ENCODE measurements around the gene RASSF9. TPM values are rescaled to one million over a fixed set of nuclear protein-coding genes. Genes with fewer than 3 reads are reported as not detected.

The RASSF9 gene
- total and polyA plus RNA-seq, 2 experiments from 2014 or later = 0.31 to 0.35 TPM

DNA sequence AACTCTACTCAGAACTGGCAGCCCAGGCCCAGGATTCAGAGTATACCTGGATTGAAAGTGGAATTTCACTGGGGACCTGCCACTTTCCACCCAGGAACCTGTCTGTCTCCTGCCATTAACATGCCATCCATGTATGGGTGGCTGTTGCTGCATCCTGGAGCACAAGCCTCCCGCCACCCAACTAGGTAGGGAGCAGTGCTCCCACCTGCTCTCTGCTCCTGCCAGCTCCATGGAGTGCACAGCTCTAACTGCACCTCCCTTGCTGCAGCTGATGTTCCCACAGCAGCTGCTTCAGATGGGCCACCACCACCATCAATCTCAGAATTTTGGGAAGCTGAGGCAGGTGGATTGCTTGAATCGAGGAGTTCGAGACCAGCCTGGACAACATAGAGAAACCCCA lies 20.8 kb upstream of the RASSF9 start:
- no peak overlapping the region for H3K27ac ChIP-seq (ENCODE audit: low read depth)
- no peak for TF ChIP-seq POLR2AphosphoS5 (IDR thresholded peaks at IDR 0.05; ENCODE audit: low read depth)
- TF ChIP-seq ZNF331 (CRISPR knock-in tag; IDR thresholded peaks at IDR 0.05; ENCODE audit: low read depth) = no peak
- no peak for TF ChIP-seq EZH2phosphoT487 (IDR thresholded peaks at IDR 0.05; ENCODE audit: unreplicated experiment)
- no peak for TF ChIP-seq ZNF114 (CRISPR knock-in tag; IDR thresholded peaks at IDR 0.05)
- no peak for TF ChIP-seq EZH2 (IDR thresholded peaks at IDR 0.05; ENCODE audit: low read depth, unreplicated experiment)
- TF ChIP-seq, protein P1, sequence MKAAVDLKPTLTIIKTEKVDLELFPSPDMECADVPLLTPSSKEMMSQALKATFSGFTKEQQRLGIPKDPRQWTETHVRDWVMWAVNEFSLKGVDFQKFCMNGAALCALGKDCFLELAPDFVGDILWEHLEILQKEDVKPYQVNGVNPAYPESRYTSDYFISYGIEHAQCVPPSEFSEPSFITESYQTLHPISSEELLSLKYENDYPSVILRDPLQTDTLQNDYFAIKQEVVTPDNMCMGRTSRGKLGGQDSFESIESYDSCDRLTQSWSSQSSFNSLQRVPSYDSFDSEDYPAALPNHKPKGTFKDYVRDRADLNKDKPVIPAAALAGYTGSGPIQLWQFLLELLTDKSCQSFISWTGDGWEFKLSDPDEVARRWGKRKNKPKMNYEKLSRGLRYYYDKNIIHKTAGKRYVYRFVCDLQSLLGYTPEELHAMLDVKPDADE (IDR thresholded peaks at IDR 0.05) = no peak
- TF ChIP-seq, protein P2, sequence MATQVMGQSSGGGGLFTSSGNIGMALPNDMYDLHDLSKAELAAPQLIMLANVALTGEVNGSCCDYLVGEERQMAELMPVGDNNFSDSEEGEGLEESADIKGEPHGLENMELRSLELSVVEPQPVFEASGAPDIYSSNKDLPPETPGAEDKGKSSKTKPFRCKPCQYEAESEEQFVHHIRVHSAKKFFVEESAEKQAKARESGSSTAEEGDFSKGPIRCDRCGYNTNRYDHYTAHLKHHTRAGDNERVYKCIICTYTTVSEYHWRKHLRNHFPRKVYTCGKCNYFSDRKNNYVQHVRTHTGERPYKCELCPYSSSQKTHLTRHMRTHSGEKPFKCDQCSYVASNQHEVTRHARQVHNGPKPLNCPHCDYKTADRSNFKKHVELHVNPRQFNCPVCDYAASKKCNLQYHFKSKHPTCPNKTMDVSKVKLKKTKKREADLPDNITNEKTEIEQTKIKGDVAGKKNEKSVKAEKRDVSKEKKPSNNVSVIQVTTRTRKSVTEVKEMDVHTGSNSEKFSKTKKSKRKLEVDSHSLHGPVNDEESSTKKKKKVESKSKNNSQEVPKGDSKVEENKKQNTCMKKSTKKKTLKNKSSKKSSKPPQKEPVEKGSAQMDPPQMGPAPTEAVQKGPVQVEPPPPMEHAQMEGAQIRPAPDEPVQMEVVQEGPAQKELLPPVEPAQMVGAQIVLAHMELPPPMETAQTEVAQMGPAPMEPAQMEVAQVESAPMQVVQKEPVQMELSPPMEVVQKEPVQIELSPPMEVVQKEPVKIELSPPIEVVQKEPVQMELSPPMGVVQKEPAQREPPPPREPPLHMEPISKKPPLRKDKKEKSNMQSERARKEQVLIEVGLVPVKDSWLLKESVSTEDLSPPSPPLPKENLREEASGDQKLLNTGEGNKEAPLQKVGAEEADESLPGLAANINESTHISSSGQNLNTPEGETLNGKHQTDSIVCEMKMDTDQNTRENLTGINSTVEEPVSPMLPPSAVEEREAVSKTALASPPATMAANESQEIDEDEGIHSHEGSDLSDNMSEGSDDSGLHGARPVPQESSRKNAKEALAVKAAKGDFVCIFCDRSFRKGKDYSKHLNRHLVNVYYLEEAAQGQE (IDR thresholded peaks at IDR 0.05; ENCODE audit: unreplicated experiment) = no peak
- TF ChIP-seq JUNB (IDR thresholded peaks at IDR 0.05; ENCODE audit: unreplicated experiment) = no peak
- TF ChIP-seq, protein P3, sequence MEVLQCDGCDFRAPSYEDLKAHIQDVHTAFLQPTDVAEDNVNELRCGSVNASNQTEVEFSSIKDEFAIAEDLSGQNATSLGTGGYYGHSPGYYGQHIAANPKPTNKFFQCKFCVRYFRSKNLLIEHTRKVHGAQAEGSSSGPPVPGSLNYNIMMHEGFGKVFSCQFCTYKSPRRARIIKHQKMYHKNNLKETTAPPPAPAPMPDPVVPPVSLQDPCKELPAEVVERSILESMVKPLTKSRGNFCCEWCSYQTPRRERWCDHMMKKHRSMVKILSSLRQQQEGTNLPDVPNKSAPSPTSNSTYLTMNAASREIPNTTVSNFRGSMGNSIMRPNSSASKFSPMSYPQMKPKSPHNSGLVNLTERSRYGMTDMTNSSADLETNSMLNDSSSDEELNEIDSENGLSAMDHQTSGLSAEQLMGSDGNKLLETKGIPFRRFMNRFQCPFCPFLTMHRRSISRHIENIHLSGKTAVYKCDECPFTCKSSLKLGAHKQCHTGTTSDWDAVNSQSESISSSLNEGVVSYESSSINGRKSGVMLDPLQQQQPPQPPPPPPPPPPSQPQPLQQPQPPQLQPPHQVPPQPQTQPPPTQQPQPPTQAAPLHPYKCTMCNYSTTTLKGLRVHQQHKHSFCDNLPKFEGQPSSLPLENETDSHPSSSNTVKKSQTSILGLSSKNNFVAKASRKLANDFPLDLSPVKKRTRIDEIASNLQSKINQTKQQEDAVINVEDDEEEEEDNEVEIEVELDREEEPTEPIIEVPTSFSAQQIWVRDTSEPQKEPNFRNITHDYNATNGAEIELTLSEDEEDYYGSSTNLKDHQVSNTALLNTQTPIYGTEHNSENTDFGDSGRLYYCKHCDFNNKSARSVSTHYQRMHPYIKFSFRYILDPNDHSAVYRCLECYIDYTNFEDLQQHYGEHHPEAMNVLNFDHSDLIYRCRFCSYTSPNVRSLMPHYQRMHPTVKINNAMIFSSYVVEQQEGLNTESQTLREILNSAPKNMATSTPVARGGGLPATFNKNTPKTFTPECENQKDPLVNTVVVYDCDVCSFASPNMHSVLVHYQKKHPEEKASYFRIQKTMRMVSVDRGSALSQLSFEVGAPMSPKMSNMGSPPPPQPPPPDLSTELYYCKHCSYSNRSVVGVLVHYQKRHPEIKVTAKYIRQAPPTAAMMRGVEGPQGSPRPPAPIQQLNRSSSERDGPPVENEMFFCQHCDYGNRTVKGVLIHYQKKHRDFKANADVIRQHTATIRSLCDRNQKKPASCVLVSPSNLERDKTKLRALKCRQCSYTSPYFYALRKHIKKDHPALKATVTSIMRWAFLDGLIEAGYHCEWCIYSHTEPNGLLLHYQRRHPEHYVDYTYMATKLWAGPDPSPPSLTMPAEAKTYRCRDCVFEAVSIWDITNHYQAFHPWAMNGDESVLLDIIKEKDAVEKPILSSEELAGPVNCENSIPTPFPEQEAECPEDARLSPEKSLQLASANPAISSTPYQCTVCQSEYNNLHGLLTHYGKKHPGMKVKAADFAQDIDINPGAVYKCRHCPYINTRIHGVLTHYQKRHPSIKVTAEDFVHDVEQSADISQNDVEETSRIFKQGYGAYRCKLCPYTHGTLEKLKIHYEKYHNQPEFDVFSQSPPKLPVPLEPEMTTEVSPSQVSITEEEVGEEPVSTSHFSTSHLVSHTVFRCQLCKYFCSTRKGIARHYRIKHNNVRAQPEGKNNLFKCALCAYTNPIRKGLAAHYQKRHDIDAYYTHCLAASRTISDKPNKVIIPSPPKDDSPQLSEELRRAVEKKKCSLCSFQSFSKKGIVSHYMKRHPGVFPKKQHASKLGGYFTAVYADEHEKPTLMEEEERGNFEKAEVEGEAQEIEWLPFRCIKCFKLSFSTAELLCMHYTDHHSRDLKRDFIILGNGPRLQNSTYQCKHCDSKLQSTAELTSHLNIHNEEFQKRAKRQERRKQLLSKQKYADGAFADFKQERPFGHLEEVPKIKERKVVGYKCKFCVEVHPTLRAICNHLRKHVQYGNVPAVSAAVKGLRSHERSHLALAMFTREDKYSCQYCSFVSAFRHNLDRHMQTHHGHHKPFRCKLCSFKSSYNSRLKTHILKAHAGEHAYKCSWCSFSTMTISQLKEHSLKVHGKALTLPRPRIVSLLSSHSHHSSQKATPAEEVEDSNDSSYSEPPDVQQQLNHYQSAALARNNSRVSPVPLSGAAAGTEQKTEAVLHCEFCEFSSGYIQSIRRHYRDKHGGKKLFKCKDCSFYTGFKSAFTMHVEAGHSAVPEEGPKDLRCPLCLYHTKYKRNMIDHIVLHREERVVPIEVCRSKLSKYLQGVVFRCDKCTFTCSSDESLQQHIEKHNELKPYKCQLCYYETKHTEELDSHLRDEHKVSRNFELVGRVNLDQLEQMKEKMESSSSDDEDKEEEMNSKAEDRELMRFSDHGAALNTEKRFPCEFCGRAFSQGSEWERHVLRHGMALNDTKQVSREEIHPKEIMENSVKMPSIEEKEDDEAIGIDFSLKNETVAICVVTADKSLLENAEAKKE (CRISPR knock-in tag; IDR thresholded peaks at IDR 0.05) = no peak
- TF ChIP-seq, protein P4, sequence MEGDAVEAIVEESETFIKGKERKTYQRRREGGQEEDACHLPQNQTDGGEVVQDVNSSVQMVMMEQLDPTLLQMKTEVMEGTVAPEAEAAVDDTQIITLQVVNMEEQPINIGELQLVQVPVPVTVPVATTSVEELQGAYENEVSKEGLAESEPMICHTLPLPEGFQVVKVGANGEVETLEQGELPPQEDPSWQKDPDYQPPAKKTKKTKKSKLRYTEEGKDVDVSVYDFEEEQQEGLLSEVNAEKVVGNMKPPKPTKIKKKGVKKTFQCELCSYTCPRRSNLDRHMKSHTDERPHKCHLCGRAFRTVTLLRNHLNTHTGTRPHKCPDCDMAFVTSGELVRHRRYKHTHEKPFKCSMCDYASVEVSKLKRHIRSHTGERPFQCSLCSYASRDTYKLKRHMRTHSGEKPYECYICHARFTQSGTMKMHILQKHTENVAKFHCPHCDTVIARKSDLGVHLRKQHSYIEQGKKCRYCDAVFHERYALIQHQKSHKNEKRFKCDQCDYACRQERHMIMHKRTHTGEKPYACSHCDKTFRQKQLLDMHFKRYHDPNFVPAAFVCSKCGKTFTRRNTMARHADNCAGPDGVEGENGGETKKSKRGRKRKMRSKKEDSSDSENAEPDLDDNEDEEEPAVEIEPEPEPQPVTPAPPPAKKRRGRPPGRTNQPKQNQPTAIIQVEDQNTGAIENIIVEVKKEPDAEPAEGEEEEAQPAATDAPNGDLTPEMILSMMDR (conservative IDR thresholded peaks at IDR 0.05; ENCODE audit: low read depth in 2 of 2) = no peak
- no peak for TF ChIP-seq NANOG (IDR thresholded peaks at IDR 0.05; ENCODE audit: borderline replicate concordance)
- no peak for TF ChIP-seq STAT1 (IDR thresholded peaks at IDR 0.05; ENCODE audit: unreplicated experiment)
- TF ChIP-seq CREB1 (CRISPR knock-in tag; IDR thresholded peaks at IDR 0.05; ENCODE audit: low read depth) = no peak
- no peaks in the 10 kb centered on the region for H3F3A ChIP-seq (replicated peaks; ENCODE audit: low read depth)
- no peaks in the 10 kb centered on the region for H3K79me2 ChIP-seq (replicated peaks; ENCODE audit: insufficient read depth)
- H3K4me3 Mint-ChIP-seq = no peak overlapping the region
- no peaks in the 10 kb centered on the region for H3K27me3 Mint-ChIP-seq (ENCODE audit: insufficient read depth, low read depth, poor library complexity)
- no peak overlapping the region for H2AFZ ChIP-seq
- ATAC-seq (no peak), DNase-seq (ENCODE audit: low spot score) (no peak)
- no peak overlapping the region for H3K4me3 ChIP-seq
- H3K4me2 ChIP-seq = no peak overlapping the region
- H3K4me1 ChIP-seq (ENCODE audit: insufficient read depth) = no peaks in the 10 kb centered on the region
- peaks cover 9% of the 10 kb centered on the region for H3K36me3 Mint-ChIP-seq (ENCODE audit: low read depth)
- H3K9me3 Mint-ChIP-seq = peaks cover 7% of the 10 kb centered on the region; the same call in 2 of the 3 replicates
- no peaks in the 10 kb centered on the region for H3K27me3 ChIP-seq (ENCODE audit: insufficient read depth)
- H3K36me3 ChIP-seq (ENCODE audit: insufficient read depth) = no peaks in the 10 kb centered on the region
- H3K27ac Mint-ChIP-seq = no peak overlapping the region
- no peaks in the 10 kb centered on the region; the same call in 2 of the 3 replicates for H3K4me1 Mint-ChIP-seq
- no peaks in the 10 kb centered on the region for H4K20me1 ChIP-seq (replicated peaks; ENCODE audit: insufficient read depth)
- no peaks in the 10 kb centered on the region for H3K9me2 ChIP-seq (ENCODE audit: insufficient read depth)

Measured in GM23338 (cell line).